Uterus (tissue), 2 donors: Measurements from ENCODE around the gene LDB3.

Source experiments
- CTCF ChIP-seq, 4 experiments: fragments of 200-600 bp in 2 of 4; fragments of 450-650 bp in 2 of 4; sonication (generic) in 2 of 4; IDR thresholded peaks; one replicate each; pipeline ENCODE4 v1.5.1; 2016 to 2019; ENCODE audit warnings: antibody characterized with exemption in 4 of 4, mild to moderate bottlenecking in 2 of 4, moderate library complexity in 1 of 4
- POLR2A ChIP-seq, 2 donors: fragments of 450-650 bp; IDR thresholded peaks; one replicate each; pipeline ENCODE4 v1.6.1; 2016; ENCODE audit warnings: antibody characterized with exemption in 2 of 2, mild to moderate bottlenecking in 1 of 2, moderate library complexity in 1 of 2

- TF ChIP-seq POLR2A (IDR thresholded peaks at IDR 0.05) = no peak
- TF ChIP-seq CTCF (IDR thresholded peaks at IDR 0.05) = no peak
These were observed 39.2 kb downstream of the LDB3 start for GRCh38 chr10:86707505-86707904.
